Mesenchymal stem cell (in vitro differentiated cells and primary cell): ENCODE data around the gene KIAA1671.

Source experiments
- DNase-seq: peaks from one replicate; pipeline ENCODE4 v3.0.0-alpha.2; 2013
- H2AFZ ChIP-seq: one replicate; pipeline ENCODE4 v1.6.1; 2013; ENCODE audit warnings: low read depth, mild to moderate bottlenecking, control low read depth, inconsistent platforms, low read length, moderate library complexity
- H2AK5ac ChIP-seq: 2 replicates; pipeline ENCODE4 v1.6.1; 2013; ENCODE audit warnings: low read length, moderate library complexity, mild to moderate bottlenecking, inconsistent platforms; ENCODE audit not compliant: severe bottlenecking
- H2BK120ac ChIP-seq: one replicate; pipeline ENCODE4 v1.6.1; 2013; ENCODE audit warnings: low read depth, mild to moderate bottlenecking, inconsistent platforms, low read length, moderate library complexity
- H2BK12ac ChIP-seq, 2 experiments: one replicate each; pipeline ENCODE4 v1.6.1; 2013; ENCODE audit warnings: inconsistent platforms in 2 of 2, low read length in 2 of 2, mild to moderate bottlenecking in 2 of 2, moderate library complexity in 2 of 2, control low read depth in 1 of 2
- H2BK15ac ChIP-seq: one replicate; pipeline ENCODE4 v1.6.1; 2013; ENCODE audit warnings: mild to moderate bottlenecking, low read depth, inconsistent platforms; ENCODE audit not compliant: poor library complexity, severe bottlenecking
- H2BK5ac ChIP-seq: 2 replicates; pipeline ENCODE4 v1.6.1; 2013; ENCODE audit warnings: low read depth, mild to moderate bottlenecking, low read length, control low read depth, inconsistent platforms; ENCODE audit not compliant: poor library complexity, severe bottlenecking
- H3K14ac ChIP-seq, 2 experiments: one replicate each; pipeline ENCODE4 v1.6.1; 2013; ENCODE audit warnings: inconsistent platforms in 2 of 2, low read length in 2 of 2, control low read depth in 1 of 2, mild to moderate bottlenecking in 1 of 2, moderate library complexity in 1 of 2
- H3K18ac ChIP-seq, 2 experiments: one replicate each; pipeline ENCODE4 v1.6.1; 2013; ENCODE audit warnings: inconsistent platforms in 2 of 2, low read length in 2 of 2, control low read depth in 1 of 2, low read depth in 1 of 2, mild to moderate bottlenecking in 1 of 2
- H3K23ac ChIP-seq, 2 experiments: one replicate each; pipeline ENCODE4 v1.6.1; 2013; ENCODE audit warnings: inconsistent platforms in 2 of 2, low read length in 2 of 2, mild to moderate bottlenecking in 2 of 2, moderate library complexity in 2 of 2, control low read depth in 1 of 2
- H3K27ac ChIP-seq: 2 replicates; pipeline ENCODE4 v1.5.1; 2013; ENCODE audit warnings: mild to moderate bottlenecking, moderate library complexity, low read length, control low read depth, inconsistent platforms; ENCODE audit not compliant: poor library complexity, severe bottlenecking
- H3K27me3 ChIP-seq, 2 experiments: 2 replicates each; pipeline versions ENCODE4 v1.6.1 to v1.7.0; 2013; ENCODE audit warnings: low read length in 2 of 2, mild to moderate bottlenecking in 2 of 2, moderate library complexity in 2 of 2, control low read depth in 1 of 2, inconsistent platforms in 1 of 2; ENCODE audit not compliant: control insufficient read depth in 1 of 2, insufficient read depth in 1 of 2
- H3K36me3 ChIP-seq, 2 experiments: 2 replicates each; pipeline versions ENCODE4 v1.6.1 to v1.7.0; 2013; ENCODE audit warnings: low read length in 2 of 2, control low read depth in 1 of 2, inconsistent platforms in 1 of 2, low read depth in 1 of 2, mild to moderate bottlenecking in 1 of 2; ENCODE audit not compliant: insufficient read depth in 2 of 2, control insufficient read depth in 1 of 2
- H3K4ac ChIP-seq, 2 experiments: one replicate each; pipeline ENCODE4 v1.6.1; 2013; ENCODE audit warnings: inconsistent platforms in 2 of 2, low read length in 2 of 2, mild to moderate bottlenecking in 2 of 2, moderate library complexity in 2 of 2, control low read depth in 1 of 2, low read depth in 1 of 2
- H3K4me1 ChIP-seq: 2 replicates; pipeline ENCODE4 v1.6.1; 2013; ENCODE audit warnings: low read depth, low read length, control low read depth; ENCODE audit not compliant: control insufficient read depth, insufficient read depth
- H3K4me2 ChIP-seq: 2 replicates; pipeline ENCODE4 v1.6.1; 2013; ENCODE audit warnings: low read length, mild to moderate bottlenecking, inconsistent platforms; ENCODE audit not compliant: poor library complexity, severe bottlenecking
- H3K4me3 ChIP-seq, 2 experiments: 2 replicates each; pipeline versions ENCODE4 v1.5.1 to v1.7.0; 2013; ENCODE audit warnings: low read length in 2 of 2, mild to moderate bottlenecking in 2 of 2, control low read depth in 1 of 2, low read depth in 1 of 2; ENCODE audit not compliant: insufficient read depth in 1 of 2
- H3K79me1 ChIP-seq: replicated peaks from 2 replicates; pipeline ENCODE4 v1.6.1; 2013; ENCODE audit warnings: mild to moderate bottlenecking, control low read depth, low read length, inconsistent platforms; ENCODE audit not compliant: poor library complexity, severe bottlenecking
- H3K9ac ChIP-seq: 2 replicates; pipeline ENCODE4 v1.7.0; 2013; ENCODE audit warnings: mild to moderate bottlenecking, low read length, moderate library complexity
- H3K9me3 ChIP-seq: 2 replicates; pipeline ENCODE4 v1.7.0; 2013; ENCODE audit warnings: mild to moderate bottlenecking, low read length; ENCODE audit not compliant: control insufficient read depth
- H4K8ac ChIP-seq: one replicate; pipeline ENCODE4 v1.6.1; 2013; ENCODE audit warnings: inconsistent platforms, mild to moderate bottlenecking, low read length, moderate library complexity
- H4K91ac ChIP-seq: one replicate; pipeline ENCODE4 v1.6.1; 2013; ENCODE audit warnings: mild to moderate bottlenecking, low read length, inconsistent platforms
- WGBS: methylation state at CpG from one replicate; pipeline ENCODE4 v1.1.7; 2013; ENCODE audit warnings: mixed read lengths; 5-methylcytosine and 5-hydroxymethylcytosine counted together

KIAA1671 gene

DNA sequence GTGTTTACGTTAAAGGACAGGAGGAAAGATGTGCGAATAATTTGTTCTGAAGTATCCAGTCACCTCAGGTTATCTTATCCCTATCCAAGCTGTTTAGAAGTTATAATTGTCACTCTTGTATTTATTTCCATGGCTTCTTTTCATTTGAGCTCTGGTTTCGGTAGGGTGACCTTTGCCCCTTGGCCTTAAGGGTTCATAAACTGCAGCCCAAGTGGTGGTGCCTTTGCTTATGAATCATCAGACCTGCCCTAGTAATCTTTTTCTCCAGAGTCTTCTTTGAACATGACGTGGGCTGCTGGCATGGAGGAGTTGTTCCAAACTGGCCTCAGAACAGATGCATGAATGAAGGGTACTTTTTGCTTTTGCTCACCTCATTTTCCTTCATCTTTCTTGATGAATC is 240.6 kb downstream of the KIAA1671 start:
- Histone ChIP-seq H2BK15ac (no peak overlapping the region), H3K14ac (no peak overlapping the region), H4K91ac (no peak overlapping the region), H4K8ac (no peak overlapping the region), H2BK120ac (no peak overlapping the region), H3K23ac (no peak overlapping the region), H3K79me1 (no peaks in the 10 kb centered on the region), H3K4me1 (peaks cover 1% of the 10 kb centered on the region), H2BK12ac (no peak overlapping the region), H3K4ac (no peak overlapping the region), H3K9me3 (no peaks in the 10 kb centered on the region), H3K4me3 (no peak overlapping the region), H3K4me2 (no peak overlapping the region), H3K18ac (no peak overlapping the region), H3K36me3 (peaks cover 0 to 10% of the 10 kb centered on the region in 2 experiments), H2AK5ac (no peak overlapping the region), H3K9ac (no peak overlapping the region), H3K27me3 (no peaks in the 10 kb centered on the region), H2AFZ (no peak overlapping the region), H3K27ac (no peak overlapping the region), H2BK5ac (no peak overlapping the region)
- DNase-seq: no peak
- WGBS: 74% methylated on average over 3 of the region's 4 CpGs

DNA sequence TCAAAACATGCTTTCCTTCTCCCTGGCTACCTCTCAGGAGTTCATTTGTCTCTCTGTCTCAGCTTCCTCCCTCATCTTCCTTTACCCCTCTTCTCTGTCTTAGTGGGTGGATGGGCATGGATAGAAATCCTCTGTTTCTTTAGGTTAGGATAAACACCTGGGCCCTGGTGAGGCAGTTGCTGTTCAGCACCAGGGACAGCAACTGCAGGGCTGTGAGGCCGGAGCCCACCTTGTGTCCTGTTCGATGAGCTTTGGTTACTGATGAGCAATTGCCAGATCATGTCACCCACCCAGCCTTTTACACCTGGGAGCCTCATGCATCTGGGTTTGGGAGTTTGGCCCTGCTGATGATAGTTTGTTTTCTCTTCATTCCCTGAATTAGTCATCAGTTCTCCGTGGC is 241.0 kb downstream of the KIAA1671 start:
- Histone ChIP-seq H3K27me3 (no peaks in the 10 kb centered on the region), H3K4ac (no peak overlapping the region), H2BK120ac (no peak overlapping the region), H3K18ac (no peak overlapping the region), H2BK15ac (no peak overlapping the region), H3K23ac (no peak overlapping the region), H4K91ac (no peak overlapping the region), H2BK5ac (no peak overlapping the region), H3K79me1 (no peaks in the 10 kb centered on the region), H2BK12ac (no peak overlapping the region), H3K4me2 (no peak overlapping the region), H2AK5ac (no peak overlapping the region), H3K36me3 (peaks cover 0 to 10% of the 10 kb centered on the region in 2 experiments), H3K14ac (no peak overlapping the region), H3K9ac (no peak overlapping the region), H3K27ac (no peak overlapping the region), H3K9me3 (no peaks in the 10 kb centered on the region), H4K8ac (no peak overlapping the region), H3K4me3 (no peak overlapping the region), H3K4me1 (peaks cover 1% of the 10 kb centered on the region), H2AFZ (no peak overlapping the region)
- no peak for DNase-seq
- 69% methylated on average over 2 of the region's 3 CpGs for WGBS

DNA sequence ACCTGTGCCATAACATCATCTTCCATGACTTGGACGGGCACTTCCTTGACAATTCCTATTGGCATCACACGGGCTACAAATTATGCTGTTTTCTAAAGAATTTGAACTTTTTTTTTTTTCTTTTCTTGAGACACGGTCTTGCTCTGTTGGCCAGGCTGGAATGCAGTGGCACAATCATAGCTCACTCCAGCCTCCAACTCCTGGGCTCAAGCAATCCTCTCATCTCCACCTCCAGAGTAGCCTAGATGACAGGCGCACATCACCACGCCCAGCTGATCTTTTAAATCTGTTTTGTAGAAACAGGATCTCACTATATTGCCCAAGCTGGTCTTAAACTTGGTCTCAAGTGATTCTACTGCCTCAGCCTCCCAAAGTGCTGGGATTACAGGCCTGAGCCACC is 243.8 kb downstream of the KIAA1671 start:
- Histone ChIP-seq H3K79me1 (no peaks in the 10 kb centered on the region), H2BK12ac (no peak overlapping the region), H3K4me2 (no peak overlapping the region), H3K27ac (no peak overlapping the region), H2BK120ac (no peak overlapping the region), H2BK15ac (no peak overlapping the region), H3K9me3 (no peaks in the 10 kb centered on the region), H4K8ac (no peak overlapping the region), H3K9ac (no peak overlapping the region), H3K23ac (no peak overlapping the region), H3K4me1 (peaks cover 1% of the 10 kb centered on the region), H2BK5ac (no peak overlapping the region), H3K18ac (no peak overlapping the region), H2AFZ (no peak overlapping the region), H3K4me3 (no peak overlapping the region), H3K36me3 (peaks cover 0 to 4% of the 10 kb centered on the region in 2 experiments), H4K91ac (no peak overlapping the region), H3K27me3 (peaks cover 0 to 5% of the 10 kb centered on the region in 2 experiments), H3K4ac (no peak overlapping the region), H3K14ac (no peak overlapping the region), H2AK5ac (no peak overlapping the region)
- DNase-seq: no peak
- WGBS: 94% methylated on average over 5 of the region's 5 CpGs

DNA sequence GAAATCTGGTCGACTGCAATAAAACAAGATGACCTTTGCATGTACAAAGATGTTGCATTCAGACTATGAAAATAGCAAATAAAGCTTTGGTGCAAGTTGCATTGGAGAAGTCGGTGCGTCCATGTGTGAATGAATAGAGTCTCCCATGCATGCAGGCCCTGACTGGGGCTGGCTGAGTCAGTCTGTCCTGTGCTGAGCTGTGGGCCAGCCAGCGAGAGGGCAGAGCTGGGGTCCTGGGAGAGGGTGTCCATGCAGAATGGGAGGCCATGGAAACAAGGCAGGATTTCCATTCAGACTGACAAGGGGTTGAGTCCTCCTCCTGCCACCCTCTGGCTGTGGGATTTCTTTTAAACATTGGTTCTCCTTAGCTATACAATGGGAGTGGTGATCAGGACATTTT is 244.8 kb downstream of the KIAA1671 start:
- H2BK120ac ChIP-seq: no peak overlapping the region
- H3K27me3 ChIP-seq: peaks cover 0 to 5% of the 10 kb centered on the region in 2 experiments
- H3K9me3 ChIP-seq: no peaks in the 10 kb centered on the region
- H4K91ac ChIP-seq: no peak overlapping the region
- no peak for DNase-seq
- no peak overlapping the region for H4K8ac ChIP-seq
- H2AK5ac ChIP-seq: no peak overlapping the region
- H3K27ac ChIP-seq: no peak overlapping the region
- peaks cover 1% of the 10 kb centered on the region for H3K4me1 ChIP-seq
- no peaks in the 10 kb centered on the region for H3K79me1 ChIP-seq
- no peak overlapping the region for H2BK5ac ChIP-seq
- 94% methylated on average over 4 of the region's 4 CpGs for WGBS
- no peak overlapping the region for H3K4me2 ChIP-seq
- H3K23ac ChIP-seq: no peak overlapping the region
- peaks cover 0 to 2% of the 10 kb centered on the region in 2 experiments for H3K36me3 ChIP-seq
- no peak overlapping the region for H3K4me3 ChIP-seq
- H3K4ac ChIP-seq: no peak overlapping the region
- no peak overlapping the region for H3K18ac ChIP-seq
- H2BK12ac ChIP-seq: no peak overlapping the region
- no peak overlapping the region for H2AFZ ChIP-seq
- H3K9ac ChIP-seq: no peak overlapping the region
- no peak overlapping the region for H2BK15ac ChIP-seq
- H3K14ac ChIP-seq: no peak overlapping the region
